ENCODE data around the gene SCNN1A. TPM values are rescaled to one million over a fixed set of nuclear protein-coding genes. Genes with fewer than 3 reads are reported as not detected.

Gene SCNN1A
- total RNA-seq, 1 experiment from 2014 or later, result 17.1 TPM

DNA sequence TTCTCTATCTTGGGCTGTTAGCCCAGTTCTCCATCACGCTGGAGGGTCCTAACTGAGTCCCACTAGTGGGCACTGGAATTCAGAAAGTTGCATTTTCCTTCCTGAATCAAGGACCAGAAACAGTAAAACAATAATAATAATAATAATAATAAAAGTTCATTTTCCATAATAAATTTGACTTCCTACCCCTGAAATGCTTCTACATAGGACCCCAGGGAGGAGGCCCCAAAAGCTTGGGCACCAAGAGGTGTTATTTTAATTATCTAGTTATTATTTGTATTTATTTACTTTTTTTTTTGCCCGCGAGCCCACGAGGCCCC lies 12.4 kb downstream of the SCNN1A start:
- BruUV-seq (replicated peaks), result no TSS peak
- Histone ChIP-seq H3K27ac (ENCODE audit: low read length) (peak overlapping the region; percentile 77), H3K4me3 (ENCODE audit: low read depth in 2 of 2, low read length in 2 of 2) (peak overlapping the region in 1 of 2 experiments; percentile 26; a peak in 1 of 4 replicates), H3K9me3 (ENCODE audit: control insufficient read depth, insufficient read depth, low read depth, low read length) (no peaks in the 10 kb centered on the region), H3K36me3 (ENCODE audit: control insufficient read depth, insufficient read depth, low read length) (no peaks in the 10 kb centered on the region), H3K27me3 (ENCODE audit: control insufficient read depth, insufficient read depth, low read length) (no peaks in the 10 kb centered on the region), H3K4me1 (ENCODE audit: control insufficient read depth, insufficient read depth, low read length) (peaks cover 12% of the 10 kb centered on the region)
- CTCF ChIA-PET, result interaction anchor here (1.1 kb wide), 1 partner anchor 37 kb away, joined by 7 read pairs; no protein-coding TSS in a partner anchor
- no peak for DNase-seq (ENCODE audit: low read depth, low spot score)
- no peak for TF ChIP-seq REST (IDR thresholded peaks at IDR 0.05; ENCODE audit: insufficient read depth in 1 of 2, low read depth in 2 of 2, low read length in 1 of 2)
- no peak for ATAC-seq
- POLR2A ChIA-PET, result interaction anchor here (0.5 to 0.8 kb wide), 2 partner anchors 14 to 37 kb away, joined by 3 to 4 read pairs; no protein-coding TSS in a partner anchor
- in situ Hi-C loops (cut with HindIII; ENCODE audit: low pct_unique_long_range_greater_than_20kb, low sequenced_read_pairs) (no loop called here), intact Hi-C loops (cut with micrococcal nuclease; ENCODE audit: unreplicated experiment) (no loop called here)

DNA sequence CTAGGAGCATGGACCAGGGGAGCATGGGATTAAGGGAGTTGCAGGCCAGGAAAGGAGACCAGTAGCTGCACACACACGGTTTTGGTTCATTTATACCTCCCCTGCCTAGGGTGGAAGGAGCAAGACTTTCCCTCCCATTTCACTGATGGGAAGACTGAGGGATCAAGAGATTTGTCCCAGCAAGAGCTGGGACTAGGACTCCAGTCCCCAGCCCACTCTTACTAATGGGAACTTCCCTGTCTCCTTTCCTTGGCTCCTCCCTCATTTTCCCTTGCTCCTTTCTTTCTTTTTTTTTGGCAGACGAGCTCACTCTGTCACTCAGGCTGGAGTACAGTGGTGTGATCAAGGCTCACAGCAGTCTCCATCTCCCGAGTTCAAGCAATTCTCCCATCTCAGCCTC lies 13.0 kb downstream of the SCNN1A start:
- ATAC-seq (no peak), DNase-seq (ENCODE audit: low read depth, low spot score) (no peak)
- Histone ChIP-seq H3K4me1 (ENCODE audit: control insufficient read depth, insufficient read depth, low read length) (peaks cover 7% of the 10 kb centered on the region), H3K4me3 (ENCODE audit: low read depth in 2 of 2, low read length in 2 of 2) (no peak overlapping the region), H3K27ac (ENCODE audit: low read length) (peak overlapping the region; percentile 77; the same call in 1 of the 2 replicates), H3K36me3 (ENCODE audit: control insufficient read depth, insufficient read depth, low read length) (no peaks in the 10 kb centered on the region), H3K27me3 (ENCODE audit: control insufficient read depth, insufficient read depth, low read length) (no peaks in the 10 kb centered on the region), H3K9me3 (ENCODE audit: control insufficient read depth, insufficient read depth, low read depth, low read length) (no peaks in the 10 kb centered on the region)
- ChIA-PET POLR2A (interaction anchor here (0.8 kb wide), 1 partner anchor 36 kb away, joined by 3 read pairs; no protein-coding TSS in a partner anchor), CTCF (interaction anchor here (1.1 kb wide), 1 partner anchor 36 kb away, joined by 7 read pairs; no protein-coding TSS in a partner anchor)
- BruUV-seq (replicated peaks), result no TSS peak
- intact Hi-C loops (cut with micrococcal nuclease; ENCODE audit: unreplicated experiment), result no loop called here
- no peak for TF ChIP-seq TCF7L2 (IDR thresholded peaks at IDR 0.05; ENCODE audit: low read depth, low read length)
- TF ChIP-seq, protein P1, sequence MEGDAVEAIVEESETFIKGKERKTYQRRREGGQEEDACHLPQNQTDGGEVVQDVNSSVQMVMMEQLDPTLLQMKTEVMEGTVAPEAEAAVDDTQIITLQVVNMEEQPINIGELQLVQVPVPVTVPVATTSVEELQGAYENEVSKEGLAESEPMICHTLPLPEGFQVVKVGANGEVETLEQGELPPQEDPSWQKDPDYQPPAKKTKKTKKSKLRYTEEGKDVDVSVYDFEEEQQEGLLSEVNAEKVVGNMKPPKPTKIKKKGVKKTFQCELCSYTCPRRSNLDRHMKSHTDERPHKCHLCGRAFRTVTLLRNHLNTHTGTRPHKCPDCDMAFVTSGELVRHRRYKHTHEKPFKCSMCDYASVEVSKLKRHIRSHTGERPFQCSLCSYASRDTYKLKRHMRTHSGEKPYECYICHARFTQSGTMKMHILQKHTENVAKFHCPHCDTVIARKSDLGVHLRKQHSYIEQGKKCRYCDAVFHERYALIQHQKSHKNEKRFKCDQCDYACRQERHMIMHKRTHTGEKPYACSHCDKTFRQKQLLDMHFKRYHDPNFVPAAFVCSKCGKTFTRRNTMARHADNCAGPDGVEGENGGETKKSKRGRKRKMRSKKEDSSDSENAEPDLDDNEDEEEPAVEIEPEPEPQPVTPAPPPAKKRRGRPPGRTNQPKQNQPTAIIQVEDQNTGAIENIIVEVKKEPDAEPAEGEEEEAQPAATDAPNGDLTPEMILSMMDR (IDR thresholded peaks at IDR 0.05), result no peak
- no peak for TF ChIP-seq POLR2AphosphoS5 (IDR thresholded peaks at IDR 0.05; ENCODE audit: low read depth, low read length)
- no peak for TF ChIP-seq REST (IDR thresholded peaks at IDR 0.05; ENCODE audit: insufficient read depth in 1 of 2, low read depth in 2 of 2, low read length in 1 of 2)
- TF ChIP-seq SIN3A (IDR thresholded peaks at IDR 0.05; ENCODE audit: borderline replicate concordance, insufficient read depth, low read depth, low read length), result no peak
- in situ Hi-C loops (cut with HindIII; ENCODE audit: low pct_unique_long_range_greater_than_20kb, low sequenced_read_pairs), result no loop called here
